Suprapubic skin (tissue), 3 donors: Measurements from ENCODE around the gene PRDM5.

ENCODE experiments used
- CTCF ChIP-seq, 2 donors: fragments of 200-600 bp in 1 of 2; fragments of 450-650 bp in 1 of 2; sonication (generic) in 1 of 2; IDR thresholded peaks; one replicate each; pipeline ENCODE4 v1.5.1; 2016 to 2019; ENCODE audit warnings: antibody characterized with exemption in 2 of 2, mild to moderate bottlenecking in 1 of 2, moderate library complexity in 1 of 2
- EP300 ChIP-seq: sonication (generic); formaldehyde crosslinking; IDR thresholded peaks from one replicate; pipeline ENCODE4 v1.6.1; 2017; ENCODE audit warnings: antibody characterized with exemption
- POLR2A ChIP-seq, 2 donors: fragments of 450-650 bp; IDR thresholded peaks; one replicate each; pipeline ENCODE4 v1.6.1; 2017; ENCODE audit warnings: antibody characterized with exemption in 2 of 2, mild to moderate bottlenecking in 2 of 2, moderate library complexity in 2 of 2

- TF ChIP-seq CTCF (IDR thresholded peaks at IDR 0.05), result no peak
- no peak for TF ChIP-seq EP300
- TF ChIP-seq POLR2A (IDR thresholded peaks at IDR 0.05), result no peak
These were observed 7.3 kb upstream of the PRDM5 start for GRCh38 chr4:120929847-120930246.
